ENCODE measurements around the gene HOXD12.

HOXD12 gene

DNA sequence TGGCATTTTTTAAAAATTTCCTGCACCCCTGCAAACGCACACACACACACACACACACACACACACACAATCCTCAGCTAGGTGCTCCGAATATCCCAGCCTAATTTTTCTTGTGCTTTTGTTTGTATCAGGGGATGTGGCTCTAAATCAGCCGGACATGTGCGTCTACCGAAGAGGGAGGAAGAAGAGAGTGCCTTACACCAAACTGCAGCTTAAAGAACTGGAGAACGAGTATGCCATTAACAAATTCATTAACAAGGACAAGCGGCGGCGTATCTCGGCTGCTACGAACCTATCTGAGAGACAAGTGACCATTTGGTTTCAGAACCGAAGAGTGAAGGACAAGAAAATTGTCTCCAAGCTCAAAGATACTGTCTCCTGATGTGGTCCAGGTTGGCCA is 5.2 kb upstream of the HOXD12 start:
- DNase-seq: no peak

DNA sequence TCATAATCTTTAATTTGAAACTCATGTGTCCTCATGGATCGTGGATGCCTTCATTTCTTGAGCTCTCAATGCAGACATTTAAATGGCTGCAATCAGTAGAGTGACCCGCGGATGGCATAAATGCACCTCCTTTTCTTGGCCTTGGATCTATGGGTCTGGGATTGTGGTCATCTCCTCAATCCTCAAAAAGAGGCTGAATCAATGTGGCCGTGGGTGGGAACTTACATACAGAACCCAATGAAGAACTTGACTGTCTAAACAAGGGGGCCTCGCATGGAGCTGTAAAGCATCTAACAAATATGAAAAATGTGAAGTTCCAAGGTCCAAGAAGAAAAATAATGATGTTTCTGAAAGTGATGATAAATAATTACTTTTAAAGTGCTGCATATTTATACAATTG is 4.2 kb upstream of the HOXD12 start:
- no peak for DNase-seq

DNA sequence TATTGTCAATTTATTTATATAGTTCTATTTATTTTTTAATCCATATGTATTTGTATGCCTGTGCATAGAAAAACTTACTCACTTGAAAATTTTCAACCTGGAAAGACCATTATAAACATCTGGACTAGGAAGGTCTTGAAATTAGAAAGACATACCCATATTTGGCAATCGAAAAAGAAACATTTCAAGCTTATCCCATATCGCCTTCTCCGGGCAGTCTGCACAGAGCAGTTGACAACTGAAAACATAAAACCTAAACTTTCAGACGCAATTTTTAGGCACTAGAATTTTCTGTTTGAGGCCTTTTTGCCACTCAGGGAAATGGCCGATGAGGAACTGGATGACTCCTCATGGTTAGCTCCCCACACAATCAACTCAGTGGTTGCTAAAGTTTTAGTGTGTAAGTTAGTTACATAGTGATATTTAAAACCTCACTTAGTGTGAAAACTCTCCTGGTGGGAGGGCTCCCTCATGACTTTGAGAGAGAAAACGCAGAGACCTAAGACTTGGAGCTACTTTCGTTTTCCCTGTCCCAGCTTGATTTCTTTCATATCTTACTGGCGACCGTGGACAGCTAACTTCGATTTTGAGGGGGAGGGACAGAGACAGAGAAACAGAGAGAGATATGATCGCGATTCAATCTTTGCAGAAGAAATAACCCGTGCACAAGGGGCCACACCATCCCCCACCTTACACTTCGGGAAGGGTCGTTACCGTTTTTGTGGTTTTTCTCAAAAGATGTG is 3.2 kb upstream of the HOXD12 start:
- no peak for DNase-seq

DNA sequence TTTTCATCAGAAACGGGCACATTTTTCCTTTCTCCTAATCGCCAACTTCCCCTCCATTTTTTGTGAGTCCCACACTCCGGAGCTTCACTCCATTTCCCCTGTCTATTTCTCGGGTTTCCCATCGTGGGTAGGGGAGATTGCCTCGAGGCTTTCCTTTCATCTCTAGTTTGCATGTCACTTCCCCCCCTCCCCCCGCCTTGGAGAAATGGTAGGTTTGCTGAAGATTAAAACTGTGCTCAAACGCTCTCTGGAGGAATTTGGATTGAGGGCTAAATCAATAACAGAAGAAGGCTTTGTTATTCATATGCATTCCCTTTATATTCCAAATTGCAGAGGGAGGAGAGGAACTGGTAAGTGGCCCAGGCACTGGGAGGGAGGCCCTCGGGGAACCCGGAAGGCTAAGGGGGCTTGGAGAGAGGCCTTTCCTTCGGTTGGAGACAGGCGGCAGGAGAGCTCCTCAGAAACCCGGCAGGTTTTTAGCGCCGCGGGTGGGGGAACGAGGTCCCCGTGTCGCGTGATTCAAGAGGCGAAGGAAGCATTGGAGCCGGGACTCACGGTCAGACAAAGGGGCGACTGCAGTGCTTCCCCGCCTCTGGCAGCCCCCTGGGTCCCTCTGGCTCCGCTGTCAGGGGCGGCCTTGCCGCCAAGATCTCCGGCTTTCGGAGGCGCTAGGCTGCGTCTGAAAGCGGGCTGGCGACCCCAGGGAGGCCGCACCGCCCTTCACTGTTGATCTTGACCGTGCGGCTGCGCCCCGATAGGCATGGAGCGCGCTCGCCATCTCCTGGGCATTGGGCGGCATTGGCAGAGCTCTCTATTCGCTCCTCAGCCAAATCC is 2.4 kb upstream of the HOXD12 start:
- DNase-seq: peak; percentile 58

DNA sequence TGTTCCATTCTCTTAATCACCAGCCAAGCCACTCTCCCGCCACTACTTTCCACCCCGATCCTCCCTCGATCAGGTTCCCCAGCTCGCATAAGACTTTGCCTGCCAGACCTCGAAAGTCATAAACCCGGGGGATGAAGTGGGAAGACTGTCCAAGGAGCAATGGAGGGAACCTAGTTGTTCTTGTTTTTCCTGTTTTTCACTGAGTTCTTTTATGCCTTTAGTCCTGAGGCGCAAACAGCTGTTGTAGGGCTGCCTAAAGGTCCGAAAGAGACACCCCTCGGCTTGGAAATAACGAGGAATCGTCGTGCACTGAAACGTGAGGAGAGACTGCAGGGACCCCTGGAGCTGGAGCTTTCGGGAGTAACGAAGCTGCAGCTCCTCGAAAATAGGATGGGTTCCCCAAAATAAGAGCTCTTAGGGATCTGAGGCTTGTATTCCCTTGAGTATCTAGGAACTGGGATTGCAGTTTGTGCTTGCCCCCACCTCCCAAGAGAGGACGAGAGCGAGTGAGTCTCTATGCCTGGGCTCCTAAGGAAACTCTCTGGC is 1.7 kb upstream of the HOXD12 start:
- DNase-seq: no peak

DNA sequence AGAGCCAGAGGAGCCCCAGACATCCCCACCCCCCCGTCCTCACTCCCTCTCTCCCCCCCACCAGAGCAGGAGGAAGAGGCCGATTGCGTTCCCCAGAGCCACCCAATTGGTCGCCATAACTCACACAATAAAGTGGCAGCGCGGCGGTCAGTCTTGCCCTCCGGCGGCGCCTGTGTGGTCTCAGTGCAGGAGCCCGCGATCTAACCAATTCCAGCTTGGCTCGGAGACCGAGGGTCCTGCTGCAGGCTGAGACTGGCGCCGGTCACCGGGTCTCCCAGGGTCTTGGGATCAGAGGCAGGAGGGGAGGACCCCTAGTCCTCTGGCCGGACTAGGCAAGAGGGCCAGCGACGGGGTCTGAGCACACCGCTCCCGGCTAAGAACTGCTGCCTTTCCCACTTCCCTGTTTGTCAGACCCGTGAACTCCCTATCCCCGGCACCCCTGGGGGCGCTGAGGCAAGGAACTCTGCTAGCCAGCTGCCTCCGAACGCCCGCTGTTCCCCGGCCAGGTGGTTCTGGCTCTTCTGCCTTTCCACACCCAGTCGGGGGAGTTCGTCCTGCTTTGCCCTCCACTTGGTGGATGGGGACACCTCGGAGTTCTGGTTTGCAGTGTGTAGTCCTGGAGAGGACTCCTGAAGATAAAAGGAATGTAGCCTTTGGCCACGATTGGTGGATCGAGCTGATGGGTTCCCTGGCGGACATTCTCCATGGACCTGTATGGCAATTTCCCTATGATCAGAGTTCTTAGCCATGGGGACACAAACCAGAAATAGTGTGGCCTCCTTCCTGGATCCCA is 1.0 kb upstream of the HOXD12 start:
- DNase-seq: no peak

DNA sequence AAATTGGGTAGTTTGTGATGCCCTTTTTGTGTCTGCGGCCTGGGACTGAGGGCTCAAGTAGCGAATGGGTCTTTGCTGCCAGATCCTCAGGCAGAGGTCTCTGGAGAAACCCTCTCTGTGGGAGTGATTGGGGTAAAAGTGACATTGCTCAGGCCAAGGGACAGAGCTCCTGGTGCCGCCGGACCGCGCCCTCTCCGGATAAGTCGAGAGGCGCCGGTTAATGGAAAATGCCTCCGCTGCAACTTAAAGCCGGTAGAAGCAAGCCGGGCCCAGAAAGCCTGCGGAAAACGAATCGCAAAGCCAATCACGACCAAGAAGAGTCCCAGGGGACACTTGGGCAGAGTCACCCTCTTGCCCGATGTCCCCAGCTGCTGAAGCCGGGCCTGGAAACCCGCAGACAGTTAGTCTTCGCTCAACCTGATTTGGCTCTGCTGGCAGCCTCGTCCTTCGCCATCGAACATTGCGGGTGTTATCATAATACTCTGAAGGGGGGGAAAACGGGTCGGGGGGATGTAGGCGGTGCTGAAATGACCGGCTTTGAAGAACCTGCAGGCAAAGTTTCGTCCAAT is 352 bp upstream of the HOXD12 start:
- DNase-seq: no peak

DNA sequence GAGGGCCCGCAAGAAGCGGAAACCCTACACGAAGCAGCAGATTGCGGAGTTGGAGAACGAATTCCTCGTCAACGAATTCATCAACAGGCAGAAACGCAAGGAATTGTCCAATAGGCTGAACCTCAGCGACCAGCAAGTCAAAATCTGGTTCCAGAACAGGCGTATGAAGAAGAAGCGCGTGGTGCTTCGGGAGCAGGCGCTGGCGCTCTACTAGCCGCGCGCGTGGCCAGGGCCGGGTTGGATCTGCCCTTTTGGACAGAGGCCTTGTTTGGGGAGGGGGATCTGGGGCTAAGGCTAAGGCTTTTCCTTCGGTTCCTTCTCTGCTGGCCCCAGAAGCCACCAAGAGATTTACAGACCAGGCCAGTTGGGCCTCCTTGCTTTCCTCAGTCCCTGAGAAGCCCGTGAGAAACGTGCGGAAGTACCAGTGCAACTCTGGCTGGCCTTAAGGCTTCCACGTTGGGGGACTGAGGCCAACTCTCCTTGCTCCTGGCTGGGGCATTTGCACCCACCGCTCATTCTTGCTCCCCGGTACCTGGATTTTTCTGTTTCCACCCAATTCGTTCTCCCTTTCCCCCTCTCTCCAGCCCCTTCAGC is 1.0 kb downstream of the HOXD12 start:
- DNase-seq: no peak

DNA sequence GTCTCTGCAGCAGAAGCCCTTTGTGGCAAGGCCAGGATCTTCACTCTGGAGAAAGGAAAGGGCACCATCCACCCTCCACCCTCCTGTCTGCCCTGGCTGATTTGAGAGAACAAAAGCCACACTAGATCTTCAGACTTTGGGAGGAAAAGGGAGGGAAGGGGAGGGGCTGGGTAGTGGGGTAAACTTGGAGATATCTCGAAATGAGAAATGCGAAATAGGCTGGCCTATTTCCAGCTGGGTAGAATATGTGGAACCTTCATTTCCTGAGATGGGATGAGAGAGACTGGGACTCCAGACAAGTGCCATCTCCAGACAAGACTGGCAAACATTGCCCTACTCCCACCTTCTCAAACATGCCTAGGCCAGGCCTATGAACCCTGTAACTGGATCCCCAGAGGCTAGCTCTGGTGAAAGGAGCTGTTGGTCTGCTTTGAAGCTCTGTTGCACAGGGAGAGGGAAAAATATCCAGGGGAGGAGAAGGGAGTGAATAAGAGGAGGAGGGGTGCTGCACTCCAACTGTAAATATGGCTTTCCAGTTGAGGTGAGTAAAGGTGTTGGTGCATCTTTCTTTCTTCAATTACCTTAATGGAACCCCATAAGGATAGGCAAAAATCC is 1.7 kb downstream of the HOXD12 start:
- DNase-seq: no peak

DNA sequence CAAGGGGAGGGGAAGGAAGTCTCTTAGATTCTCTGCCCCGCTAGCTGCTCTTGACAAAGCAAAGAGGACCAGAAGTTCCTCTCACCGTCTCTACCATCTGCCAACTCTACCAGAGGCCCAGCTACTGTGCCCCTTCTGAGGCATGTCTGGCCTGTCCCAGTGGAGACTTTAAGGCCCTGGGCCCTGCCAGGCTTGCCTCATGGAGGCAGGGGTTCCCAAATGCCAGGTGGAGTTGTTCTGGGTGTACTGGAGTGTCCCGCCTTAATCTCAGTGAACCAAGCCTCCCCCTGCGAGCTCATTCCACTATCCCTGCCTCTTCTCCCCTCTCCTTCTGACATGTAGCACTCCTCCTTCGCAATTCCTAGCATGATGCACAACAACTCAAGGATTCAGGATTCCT is 2.2 kb downstream of the HOXD12 start:
- DNase-seq: no peak

DNA sequence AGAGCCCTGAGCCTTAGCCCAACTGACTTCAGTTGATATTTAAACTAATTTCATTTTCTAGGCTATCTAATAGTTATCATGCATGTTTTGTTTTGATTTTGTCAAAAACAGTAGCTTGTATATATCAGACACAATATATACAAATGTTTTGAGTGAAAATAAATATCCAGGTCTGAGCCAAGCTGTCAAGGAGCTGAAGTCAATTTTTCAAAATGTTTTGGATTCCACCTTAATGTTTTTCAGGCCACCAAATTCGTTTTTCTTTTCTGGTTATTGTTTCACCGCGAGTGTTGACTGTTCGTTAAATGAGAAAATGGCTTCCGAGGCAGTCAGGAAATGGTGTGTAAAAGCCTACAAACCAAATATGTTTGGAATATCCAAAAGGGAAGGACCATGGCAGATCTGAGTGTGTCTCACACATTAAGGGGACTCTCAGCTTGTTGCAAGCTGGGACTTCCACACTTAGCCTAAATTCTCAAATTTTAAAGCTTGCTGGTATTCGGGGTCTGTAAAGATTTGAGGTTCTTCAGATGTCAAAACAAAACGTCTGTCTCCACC is 2.8 kb downstream of the HOXD12 start:
- no peak for DNase-seq

DNA sequence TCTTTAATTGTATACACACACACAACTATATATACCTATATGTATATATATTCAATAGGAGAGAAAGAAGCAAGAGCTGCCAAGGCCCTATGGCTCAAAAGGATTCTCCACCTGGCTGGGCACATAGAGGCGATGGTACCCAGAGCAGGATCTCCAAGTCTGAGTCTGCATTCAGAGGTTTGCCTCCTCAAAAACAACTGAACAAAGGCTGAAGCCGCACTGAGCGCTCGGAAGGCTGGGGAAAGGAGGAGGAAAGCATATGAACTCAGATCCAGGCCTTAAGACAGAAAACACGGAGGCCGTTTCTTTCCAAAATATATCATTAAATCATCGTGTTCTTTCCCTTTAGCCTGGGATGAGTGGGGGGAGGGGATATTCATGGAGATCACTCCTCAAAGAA is 3.6 kb downstream of the HOXD12 start:
- no peak for DNase-seq

DNA sequence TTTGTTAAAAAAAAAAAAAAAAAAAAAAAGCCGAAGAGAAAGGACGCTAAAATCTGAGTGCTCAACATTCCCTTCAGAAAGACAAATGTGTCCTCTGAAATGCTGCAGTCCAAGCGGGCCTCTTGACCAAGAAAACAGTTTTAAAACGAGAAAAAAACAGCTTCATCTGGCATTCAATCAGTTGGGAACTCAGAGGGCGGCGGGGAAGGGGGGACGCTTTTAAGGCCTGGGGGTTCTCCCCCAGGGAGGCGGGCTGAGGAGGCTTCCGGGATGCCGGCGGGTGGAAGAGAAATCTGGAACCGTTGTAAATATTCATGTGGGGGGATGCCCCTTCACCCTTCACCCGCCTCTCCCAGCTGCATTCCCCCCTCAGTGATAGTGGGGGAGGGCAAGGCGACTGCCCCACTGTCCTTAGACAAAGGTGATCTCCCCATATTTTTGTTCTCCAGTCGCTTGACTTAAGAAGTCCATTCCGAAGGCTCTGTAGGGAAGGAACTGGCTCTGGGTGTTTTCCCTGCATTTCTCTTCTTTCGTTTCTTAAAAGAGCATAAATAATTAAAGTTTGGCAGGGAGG is 4.2 kb downstream of the HOXD12 start:
- no peak for DNase-seq

DNA sequence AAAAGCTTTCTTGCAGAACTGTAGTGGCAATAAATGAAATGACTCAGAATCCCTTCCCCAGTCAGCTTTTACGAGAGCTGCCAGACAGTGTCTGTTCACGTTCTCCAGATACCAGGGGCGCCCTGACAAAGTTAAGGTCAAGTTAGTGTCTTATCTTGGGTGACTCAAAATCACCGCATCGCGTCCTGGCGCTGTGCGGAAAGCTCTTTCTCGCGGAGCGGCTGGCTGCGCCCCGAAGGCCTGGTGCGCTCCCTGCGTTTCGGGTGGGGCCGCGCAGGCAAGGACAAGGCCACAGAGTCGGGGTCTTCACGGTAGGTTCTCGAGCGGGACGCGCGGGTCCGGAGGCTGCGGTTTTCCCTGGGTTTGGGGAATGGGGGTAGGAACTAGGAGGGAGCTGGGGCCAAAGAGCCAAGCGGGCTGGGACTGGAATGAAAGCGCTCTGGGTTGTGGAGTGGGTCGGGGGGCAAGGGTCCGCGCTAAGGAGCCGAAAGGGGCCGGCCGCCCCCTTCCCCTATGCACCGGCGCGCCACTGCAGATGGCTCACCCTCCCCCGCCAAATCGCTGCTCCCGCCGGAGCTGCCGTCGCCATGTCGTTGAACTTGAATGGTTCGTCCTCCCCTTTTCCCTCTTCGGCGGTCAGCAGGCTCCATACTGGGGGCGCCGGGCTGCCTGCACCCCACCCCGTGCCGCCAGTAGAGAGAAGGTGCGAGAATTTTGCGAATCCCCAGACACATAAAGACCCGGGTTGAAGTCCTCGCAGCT is 4.9 kb downstream of the HOXD12 start:
- DNase-seq: no peak

DNA sequence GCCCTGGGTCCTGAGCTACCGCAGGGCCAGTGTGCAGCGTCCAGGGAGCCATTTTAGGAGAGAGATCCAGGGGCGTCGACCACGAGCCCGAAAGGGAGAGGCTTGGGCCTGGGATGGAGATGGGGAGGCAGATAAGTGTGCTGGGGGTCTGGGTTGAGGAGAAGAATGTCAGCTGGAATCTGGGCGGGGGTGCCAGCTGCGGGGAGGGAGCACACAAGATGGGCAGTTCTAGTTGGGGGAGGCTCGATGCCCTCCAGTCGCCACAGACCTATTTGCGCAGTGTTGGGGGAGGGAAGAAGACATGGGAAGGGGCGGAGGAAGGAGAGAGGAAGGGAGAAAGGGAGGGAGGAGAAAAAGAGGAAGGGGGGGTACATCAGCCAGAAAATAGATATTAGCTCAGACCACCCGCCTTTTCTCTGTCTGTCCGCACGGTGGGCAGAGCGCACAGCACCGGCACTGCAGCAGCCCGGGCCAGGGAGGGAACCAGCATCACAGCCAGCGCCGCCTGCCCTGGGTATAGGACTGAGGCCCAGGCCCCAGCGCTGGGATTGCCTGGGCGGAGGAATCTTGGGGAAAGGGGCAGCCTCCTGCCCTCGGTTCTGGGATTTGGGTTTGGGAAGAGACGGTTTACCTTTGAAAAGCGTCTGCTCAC is 5.6 kb downstream of the HOXD12 start:
- no peak for DNase-seq

DNA sequence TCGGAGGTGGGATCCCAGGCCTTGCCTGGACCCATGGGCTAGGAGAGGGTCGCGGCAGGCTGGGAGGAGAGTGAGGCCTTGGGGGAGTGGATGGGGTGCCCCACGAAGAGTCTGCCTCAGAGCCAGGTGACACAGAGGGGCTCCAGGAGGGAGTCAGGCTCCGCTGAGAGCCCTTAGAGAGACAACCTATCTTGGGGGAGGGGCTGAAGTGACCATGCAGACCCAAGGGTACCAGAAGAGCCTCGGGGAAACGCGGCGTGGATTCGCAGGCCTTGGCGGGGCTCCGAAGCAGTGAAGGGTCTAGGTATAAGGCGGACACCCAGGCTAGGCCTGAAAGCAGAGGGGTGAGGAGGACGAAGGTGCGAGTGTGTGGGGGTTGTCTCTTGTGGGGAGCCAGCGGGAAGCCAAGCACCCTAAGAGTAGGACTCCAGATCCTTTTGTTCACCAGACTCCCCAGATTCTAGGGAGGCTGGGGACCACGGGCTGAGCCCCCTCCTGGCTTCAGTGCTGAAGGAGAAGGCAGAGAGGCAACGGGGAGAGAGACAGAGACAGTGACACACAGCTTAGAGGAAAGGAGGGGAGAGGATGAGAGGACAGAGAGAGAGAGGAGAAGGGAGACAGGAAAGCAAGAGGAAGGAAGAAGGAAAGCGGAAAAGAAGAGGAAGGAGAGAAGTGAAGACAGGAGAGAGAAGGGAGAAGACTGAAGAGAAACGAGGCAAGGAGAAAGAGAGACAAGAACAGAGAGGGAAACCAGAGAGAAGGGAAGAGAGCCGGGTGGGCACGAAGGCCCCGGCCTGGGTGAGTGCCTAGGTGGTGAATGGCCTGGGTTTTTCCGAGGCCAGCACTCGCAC is 6.4 kb downstream of the HOXD12 start:
- no peak for DNase-seq

DNA sequence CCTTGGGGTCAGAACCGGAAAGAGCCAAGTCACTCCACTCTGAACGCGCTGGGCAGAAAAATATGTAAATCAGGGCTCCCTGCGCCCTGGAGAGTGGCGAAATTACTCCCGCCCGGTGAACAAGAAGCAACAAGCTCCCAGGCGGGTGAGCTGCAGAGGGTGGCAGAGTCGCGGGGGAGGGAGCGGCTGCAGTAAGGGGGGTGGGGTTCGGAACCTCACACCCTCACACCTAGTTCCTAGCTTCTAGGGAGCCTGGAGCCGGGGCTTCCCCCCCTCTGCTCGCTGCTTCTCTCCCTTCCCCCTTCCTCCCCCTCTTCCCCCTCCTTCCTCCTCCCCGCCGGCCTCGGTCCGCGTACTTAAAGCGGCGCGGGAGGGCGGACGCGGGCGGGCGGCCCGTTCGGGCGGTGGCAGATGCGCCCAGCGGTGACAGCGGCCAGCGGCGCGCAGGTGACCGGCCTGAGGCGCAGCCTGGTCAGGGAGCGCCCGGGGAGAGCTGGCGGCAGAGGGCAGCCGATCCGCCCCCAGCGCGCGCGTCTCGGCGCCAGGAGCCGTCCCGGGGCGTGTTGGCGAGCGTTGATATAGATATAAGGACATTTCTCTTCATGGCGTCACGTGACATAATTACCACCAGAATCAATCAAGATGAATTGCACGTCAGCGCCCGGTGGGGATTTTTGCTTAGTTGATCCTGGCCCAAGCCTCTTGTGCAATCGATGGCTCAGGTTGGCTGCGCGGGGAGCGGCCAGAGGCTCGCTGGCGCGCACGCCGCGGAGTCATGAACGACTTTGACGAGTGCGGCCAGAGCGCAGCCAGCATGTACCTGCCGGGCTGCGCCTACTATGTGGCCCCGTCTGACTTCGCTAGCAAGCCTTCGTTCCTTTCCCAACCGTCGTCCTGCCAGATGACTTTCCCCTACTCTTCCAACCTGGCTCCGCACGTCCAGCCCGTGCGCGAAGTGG is 7.3 kb downstream of the HOXD12 start, which contains the start of gene HOXD11:
TSS of gene HOXD11 (plus strand) at position 700 of the 959 bp plus-strand sequence. CDS start at position 776, 76 bp downstream.
- DNase-seq: no peak

DNA sequence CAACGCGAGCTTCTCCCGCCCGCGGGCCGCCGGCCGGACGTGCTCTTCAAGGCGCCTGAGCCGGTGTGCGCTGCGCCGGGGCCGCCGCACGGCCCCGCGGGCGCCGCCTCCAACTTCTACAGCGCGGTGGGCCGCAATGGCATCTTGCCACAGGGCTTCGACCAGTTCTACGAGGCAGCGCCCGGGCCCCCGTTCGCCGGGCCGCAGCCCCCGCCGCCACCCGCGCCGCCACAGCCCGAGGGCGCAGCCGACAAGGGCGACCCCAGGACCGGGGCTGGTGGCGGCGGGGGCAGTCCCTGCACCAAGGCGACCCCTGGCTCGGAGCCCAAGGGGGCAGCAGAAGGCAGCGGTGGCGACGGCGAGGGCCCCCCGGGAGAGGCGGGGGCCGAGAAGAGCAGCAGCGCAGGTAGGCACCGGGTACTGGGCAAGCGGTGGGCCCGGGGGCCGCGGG is 8.2 kb downstream of the HOXD12 start:
- DNase-seq: no peak

Data from CD4-positive, alpha-beta T cell treated with Interleukin-21 for 1 hour (primary cell).